Hematopoietic multipotent progenitor cell treated with erythropoietin and hydrocortisone succinate and interleukin-3 and kit ligand, for 6 days (in vitro differentiated cells): ENCODE measurements around the gene UPP1.
"Not testable (repeated sequence)": the region's sequence is repeated elsewhere in the genome, so short reads cannot be mapped to it uniquely, and the experiment has no call there.

Source experiments
- DNase-seq: peaks from one replicate; pipeline ENCODE4 v3.0.0-alpha.2; 2015

The UPP1 gene

DNA sequence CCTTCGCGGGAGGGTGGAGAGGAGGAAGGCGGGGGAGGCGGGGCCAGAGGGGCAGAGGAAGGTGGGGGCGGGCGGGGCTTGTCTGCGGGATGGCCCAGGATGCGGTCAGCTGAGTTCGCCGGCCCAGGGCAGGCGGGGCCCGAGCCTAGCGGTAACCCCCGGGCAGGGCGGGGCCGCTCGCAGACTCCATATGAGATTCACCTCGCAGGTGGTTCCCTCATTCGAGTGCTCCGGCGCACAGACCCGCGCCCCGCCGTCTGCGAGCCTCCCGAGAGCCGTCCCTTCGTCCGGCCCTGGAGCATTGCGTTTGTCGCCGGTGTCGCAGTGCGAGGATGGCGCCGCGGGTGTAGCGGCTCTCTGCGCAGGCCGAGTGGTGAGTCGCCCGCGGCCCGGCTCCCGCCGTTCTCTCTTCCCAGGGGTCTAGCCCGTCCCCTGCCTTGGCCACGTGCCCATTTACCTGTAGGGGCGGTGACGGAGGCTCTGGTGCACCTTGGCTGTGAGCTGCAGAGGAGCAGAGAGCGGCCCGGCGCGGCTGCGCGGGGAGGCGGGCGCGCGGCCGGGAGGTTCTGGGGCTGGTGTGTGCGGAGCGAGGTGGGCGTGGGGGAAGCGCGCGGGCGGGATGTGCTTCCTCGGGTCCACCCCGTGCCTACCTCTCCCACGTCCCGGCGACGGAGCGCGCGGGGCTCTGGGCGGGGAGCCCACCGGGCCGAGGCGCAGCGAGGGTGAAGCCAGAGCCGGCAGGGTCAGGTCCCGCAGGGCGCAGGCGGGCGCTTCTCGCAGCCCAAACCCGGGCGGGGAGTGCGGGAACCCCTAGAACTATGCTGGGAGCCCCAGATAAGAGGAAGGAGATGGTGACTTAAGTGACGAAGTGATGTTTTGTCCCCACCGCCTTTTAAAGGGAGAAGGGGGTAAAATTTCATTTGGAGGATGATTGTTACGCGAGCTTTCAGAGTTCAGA is at the start of gene UPP1:
UPP1 (plus strand) TSS at position 220 of the 958 bp plus-strand sequence. CDS start 5,519 bp downstream, outside the sequence.
- no peak for DNase-seq

DNA sequence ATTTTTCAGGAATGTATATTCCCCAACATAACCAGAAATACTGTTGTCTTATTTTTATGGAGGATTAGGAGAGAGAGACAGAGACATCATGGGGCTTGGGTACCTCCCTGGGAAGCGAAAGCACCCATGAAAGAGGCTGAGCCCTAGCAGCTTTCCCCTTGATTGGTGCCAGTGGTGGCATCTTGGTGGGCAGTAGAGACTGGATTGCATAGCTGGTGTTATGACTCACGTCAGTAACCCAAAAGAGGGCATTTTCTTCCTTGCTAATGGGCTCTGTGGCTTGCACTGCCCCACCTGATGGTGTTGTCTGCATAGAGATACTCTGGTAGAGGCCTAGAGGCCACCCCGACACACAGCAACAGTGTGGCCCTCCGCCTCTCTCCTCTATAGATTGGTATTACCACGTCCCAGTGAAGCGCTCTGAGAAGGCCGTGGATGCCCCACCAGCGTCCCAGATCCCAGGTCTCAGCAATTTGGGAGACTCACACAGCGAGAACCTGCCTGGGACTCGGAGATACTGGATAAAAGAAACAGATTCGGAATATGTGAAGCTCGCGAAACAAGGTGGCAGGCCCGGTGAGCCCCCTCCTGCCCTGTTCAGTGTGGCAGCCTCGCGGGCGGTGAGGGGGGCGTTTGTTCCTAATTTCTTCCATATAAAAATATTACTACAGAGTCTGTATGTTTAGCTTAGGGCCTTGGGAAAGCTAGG is 48.0 kb upstream of the UPP1 start:
- DNase-seq, result no peak

DNA sequence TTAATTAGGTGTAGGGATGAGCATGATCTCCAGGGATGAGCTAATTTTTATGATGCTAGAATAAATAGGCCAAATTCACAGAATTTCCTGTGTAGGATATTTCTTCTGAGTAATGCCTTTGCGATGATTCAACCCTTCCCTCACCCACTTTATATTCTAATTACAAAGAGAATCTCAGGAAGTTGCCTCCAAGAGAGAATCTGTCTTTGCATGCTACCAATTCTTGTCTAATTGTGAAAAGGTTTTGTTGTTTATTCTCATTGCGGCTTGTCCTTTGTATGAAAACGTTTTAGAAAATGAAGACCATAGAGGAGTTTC is 47.5 kb upstream of the UPP1 start:
- no peak for DNase-seq

DNA sequence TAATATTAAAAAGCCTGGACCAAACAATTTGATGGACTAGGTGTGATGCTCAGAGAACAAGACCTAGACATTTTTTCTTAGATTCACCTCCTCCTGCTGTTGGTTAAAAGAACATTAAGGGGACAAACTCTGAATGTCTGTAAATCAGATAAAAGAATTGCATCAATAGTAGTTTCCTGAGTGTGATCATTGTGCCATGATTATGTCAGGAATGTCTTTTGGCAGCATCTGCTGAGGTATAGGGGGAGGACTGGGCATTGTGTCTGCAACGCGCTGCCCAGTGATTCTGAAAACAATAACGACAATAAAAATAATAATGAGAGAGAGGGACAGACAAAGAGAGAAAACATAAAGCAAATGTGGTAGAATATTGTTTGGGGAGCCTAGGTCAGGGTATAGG is 46.8 kb upstream of the UPP1 start:
- DNase-seq, result no peak

DNA sequence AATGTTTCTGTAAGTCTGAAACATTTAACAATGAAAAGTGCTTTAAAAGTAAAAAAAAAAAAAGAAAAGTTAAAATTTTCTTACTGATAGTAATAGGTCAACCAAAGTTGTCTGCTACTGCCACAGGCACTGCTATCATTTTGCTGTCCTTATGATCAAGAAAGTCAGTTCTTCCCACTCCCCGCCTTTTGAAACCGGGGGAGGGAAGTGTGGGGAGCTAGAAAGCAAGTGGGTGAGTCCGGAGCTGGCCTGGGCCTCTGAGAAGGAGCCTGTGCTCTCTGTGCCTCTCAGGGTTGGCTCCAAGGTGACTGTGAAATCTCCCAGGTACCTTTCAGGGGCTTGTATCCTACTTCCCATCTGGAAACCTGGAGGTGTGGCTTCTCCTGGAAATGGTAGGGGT is 46.4 kb upstream of the UPP1 start:
- no peak for DNase-seq

DNA sequence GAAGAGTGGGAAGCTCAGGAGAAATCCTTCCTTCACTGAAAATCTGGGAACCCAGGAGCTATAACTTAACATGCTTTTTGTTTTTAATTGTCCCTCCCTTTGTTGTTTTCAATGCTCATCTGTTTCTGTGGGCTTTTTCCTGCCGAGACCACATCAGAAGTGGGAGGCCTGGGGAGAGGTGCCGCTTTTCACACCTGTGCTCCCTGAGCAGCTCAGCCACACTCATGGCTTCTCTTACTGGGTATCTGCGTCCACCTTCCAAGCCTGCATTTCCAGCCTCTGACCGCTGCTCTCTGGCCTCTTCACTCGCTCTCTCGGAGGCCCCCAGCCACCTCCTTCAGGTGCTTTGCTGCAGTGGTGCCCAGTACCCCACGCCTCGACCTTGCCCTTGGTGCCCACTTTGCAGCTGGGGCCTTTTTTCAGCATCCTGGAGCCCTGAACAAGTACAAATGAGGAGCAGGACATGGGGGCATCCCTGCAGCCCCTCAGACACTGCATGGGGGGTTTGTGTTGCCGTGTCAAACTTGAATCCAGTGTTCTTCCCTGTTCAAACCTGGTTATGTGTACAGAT is 43.8 kb upstream of the UPP1 start:
- no peak for DNase-seq

DNA sequence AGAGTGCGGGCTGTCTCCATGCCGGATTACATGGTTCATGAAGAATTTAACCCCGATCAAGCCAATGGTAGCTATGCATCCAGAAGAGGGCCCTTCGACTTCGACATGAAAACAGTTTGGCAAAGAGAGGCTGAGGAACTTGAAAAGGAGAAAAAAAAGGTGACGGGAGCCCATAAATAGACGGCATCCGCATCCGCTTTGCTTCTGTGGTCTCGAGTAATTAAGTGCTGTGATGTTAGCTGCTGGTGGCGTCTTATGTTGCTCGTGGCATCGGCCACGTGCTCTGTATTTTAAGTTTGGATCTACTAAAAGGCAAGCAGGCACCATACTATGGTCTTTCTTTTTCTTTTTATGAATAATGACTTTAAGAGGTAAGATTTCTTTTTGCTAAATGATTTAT is 42.6 kb upstream of the UPP1 start:
- no peak for DNase-seq

DNA sequence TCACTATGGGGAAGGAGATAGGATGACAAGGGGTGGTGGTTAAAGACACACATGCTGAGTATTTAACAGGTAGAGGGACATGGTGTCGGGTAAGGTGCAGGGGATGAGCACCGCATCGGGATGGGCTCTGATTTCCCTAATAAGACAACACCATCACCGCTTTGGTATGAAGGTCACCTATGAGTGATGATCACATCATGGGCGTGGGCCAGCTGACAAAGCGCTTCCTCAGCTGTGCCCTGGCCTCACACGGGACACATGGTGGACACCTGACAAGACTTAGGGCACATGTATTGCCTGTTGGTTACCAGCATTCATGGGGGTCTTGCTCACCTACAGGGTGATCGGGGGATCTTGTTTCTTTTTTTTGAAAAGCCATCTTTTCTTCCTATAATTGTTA is 41.0 kb upstream of the UPP1 start:
- DNase-seq, result no peak

DNA sequence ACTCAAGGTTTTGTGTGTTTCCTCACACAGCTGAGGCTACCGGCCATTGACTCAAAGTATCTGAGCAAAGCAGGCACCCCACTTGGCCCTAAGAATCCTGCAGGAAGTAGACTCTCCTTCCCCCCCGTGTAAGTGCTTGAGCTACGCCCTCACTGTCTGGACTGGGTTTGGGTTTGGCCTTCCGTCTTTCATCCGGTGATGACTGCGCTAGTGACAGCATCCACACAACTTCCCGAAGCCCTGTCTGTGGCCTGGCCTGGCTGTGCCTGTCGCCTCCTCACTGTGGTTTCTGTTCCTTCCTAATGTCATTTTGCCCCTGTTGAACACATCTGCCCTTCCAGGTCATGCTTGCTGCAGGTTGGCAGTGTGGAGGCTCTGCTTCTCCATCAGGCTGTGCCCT is 39.2 kb upstream of the UPP1 start:
- no peak for DNase-seq

DNA sequence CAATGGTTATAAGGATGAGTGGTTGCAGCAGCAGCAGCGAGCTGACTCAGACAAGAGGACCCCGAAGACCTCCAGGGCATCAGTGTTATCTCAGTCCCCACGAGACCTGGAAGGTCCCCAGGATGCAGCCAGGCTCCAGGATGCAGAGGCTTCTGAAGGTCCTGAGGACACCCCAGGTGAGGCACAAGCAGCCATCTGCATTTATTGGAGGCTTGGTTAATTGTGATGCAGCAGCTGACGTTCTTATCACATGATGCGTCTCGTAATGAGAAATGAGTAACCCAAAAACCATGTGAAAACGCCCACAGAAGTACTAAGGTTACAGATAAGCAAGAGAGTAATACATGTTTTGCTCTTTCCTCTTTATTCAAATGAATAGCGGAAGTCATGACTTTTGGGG is 36.3 kb upstream of the UPP1 start:
- no peak for DNase-seq

DNA sequence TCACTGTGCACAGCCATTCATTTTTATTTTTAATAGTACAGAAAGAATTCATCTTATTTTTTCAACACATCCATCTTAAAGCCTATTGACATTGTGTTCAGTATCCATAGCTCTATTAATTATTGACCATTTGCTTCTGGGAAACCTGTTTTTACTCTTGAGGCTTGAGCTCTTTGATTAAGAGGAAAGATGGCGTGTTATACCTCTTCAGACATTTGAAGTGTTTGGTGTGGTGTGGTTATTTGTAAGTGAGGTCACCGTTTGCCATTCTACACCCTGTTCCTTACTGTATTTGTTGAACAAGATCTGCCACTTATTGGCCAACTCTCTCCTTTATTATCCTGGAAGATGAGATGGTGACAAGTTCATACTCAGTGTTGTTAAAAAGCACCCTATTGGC is 35.3 kb upstream of the UPP1 start:
- no peak for DNase-seq

DNA sequence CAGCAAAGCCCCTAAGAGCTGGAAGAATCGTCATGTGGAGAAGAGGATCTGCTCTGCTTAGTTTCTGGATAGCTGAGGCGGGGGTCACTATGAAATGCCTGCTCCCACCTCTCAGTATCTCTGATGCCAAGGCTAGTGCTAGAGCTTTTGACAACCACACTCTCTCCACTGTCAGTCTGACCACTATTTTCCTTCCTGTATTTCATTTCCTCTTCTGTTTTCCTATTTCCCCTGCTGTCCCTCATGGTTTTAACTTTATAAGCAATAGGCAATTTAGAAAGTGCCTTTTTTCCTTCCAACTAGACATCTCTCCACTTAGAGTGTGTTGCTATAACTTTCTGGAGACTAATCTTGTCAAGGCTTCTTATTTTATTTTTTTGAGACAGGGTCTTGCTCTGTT is 30.1 kb upstream of the UPP1 start:
- DNase-seq, result no peak

DNA sequence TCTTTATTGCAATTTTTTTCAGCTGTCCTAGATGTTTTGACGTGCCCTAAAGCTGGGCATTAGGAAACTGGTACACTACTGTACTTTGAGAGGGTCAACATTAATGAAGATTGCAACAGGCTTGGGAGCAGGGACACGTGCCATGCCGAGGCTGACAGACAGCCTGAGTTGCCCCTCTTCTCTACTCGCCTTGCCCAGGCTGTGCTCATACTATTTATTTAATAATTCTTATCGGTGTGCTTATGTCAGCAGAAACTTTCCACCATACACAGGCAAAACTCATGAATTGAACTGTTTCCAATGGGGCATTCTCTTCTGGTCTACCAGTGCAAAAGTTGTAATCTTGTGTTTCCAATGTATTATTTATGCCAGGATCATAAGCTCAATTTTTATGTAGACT is 29.4 kb upstream of the UPP1 start:
- DNase-seq, result no peak

DNA sequence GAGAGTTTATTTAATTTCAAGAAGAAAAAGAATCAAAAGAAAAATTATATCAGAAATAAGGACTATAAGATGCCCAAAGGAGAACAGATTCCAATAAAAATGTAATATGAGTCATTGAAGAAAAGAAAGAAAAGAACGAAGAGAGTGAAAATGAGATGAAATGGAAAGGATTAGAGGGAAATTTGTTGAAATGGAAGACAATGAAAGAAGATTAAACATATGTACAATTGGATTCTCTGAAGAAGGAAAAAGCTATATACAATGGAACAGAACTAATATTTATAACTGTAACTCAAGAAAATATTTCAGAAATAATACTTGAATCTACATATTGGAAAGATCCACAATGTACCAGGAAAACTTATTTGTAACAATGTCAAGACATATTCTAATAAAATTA is 25.1 kb upstream of the UPP1 start:
- DNase-seq, result no peak

DNA sequence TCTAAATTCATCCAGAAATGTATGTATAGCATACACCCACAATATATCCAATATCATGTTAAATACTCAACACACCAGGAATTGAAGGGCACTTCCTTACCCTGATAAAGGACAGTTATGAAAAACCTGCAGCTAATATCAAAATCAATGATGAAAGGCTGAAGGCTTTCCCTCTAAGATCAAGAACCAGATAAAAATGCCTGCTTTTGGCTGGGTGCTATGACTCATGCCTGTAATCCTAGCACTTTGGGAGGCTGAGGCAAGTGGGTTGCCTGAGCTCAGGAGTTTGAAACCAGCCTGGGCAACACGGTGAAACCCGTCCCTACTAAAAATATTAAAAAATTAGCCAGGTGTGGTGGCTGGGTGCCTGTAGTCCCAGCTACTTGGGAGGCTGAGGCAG is 21.6 kb upstream of the UPP1 start:
- no peak for DNase-seq

DNA sequence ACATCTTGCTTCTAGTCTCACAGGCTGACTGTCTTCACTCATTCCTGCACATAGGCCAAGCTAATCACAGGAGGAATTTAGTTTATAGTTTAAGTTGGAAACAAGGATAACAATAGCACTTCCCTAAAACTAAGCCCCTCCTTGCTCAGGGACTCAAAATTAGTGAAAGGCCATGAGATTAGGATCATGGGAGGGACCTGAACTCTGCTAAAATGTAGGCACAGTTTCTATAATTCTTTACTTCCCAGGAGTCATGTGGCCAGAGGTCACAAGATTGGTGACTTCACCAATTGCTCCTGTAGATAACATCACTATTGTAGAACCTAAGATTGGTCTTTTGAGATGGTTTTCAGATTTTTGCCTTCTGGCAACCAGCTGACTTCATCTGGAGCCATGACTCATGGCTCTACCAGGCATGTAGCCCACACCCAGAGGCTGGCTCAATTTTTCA is 14.8 kb upstream of the UPP1 start:
- DNase-seq, result no peak

DNA sequence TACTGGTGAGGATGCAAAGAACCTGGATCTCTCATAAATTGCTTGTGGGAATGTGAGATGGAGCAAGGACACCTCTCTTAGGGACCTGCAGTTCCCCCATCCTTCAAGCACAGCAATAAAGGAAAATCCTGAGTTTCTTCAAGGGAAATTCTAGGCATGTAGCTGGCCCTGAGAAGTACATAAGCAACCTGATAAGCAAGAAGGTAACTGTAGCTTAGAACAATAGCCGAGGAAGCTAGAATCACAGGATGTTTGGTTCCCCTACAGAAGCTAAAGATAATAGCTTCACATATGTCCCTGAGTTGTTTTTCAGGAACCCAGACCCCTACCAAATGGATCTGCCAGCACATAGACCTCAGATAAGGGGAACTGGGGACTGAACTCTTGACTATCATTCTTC is 11.6 kb upstream of the UPP1 start:
- DNase-seq, result no peak

DNA sequence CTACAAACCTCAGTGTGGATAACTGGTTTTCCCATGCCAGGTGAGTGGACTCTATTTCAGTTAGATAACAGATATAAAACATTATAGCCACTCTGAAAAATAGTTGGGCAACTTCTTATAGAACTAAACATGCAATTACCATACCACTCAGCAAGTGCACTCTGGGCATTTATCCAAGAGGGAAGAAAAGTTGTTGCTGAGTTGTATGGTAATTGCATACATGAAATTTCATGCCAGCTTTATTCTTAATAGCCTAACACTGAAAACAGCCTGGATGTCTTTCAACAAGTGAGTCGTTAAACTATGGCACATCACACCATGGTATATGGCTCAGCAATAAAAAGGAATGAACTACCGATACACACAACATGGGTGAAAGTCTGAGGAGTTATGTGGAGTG is 10.6 kb upstream of the UPP1 start:
- no peak for DNase-seq

DNA sequence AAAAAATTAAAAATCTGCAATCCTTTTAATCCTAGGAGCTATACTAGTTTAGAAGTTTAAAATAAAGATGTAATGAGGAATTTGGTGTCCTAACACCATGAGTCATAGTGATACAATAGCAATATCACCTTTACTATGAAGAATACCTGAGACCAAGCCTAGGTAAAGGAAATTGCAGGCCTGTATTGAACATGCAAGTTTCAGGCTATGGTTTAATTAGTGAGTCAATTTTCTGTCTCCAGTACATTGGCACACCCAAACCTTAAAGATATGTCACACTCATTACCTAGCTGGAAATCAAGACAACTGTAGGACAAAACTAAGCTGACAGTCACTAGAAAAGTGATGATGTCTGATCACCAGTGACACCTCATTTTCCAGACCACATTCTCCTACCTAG is 6.7 kb upstream of the UPP1 start:
- DNase-seq, result not testable (repeated sequence)

DNA sequence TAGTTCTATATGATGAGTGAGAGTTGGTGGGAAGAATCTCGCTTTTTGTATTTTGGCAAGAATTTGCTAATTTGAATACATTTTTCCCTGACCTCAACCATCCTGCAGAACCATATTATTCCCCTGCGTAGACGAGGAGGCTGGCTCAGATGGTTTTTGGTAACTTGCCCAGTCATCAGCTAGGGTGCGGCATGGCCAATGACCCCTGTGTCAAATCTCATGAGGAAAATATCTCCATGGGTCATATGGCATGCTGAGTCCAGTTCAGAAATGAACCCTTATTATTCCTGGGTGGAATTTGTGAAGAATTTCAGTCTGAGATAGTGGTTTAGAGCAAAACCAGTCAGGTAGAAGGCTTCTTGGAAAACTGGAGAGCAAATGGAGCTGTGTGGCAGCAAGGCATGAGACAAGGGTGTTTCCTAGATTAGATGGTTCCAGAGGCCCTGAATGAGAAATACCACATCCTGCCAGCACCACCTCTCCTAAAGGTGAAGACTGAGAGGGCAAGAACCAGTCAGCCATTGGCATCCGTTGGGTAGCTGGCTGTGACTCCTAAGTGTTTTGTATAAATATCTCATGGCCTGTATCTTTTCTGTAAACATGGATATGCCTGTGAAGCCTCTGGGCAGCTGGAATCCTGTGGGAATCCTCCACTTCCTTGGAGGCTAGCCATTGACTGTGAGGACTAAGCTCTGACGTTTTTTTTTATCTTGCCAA is 5.8 kb upstream of the UPP1 start:
- DNase-seq, result no peak

DNA sequence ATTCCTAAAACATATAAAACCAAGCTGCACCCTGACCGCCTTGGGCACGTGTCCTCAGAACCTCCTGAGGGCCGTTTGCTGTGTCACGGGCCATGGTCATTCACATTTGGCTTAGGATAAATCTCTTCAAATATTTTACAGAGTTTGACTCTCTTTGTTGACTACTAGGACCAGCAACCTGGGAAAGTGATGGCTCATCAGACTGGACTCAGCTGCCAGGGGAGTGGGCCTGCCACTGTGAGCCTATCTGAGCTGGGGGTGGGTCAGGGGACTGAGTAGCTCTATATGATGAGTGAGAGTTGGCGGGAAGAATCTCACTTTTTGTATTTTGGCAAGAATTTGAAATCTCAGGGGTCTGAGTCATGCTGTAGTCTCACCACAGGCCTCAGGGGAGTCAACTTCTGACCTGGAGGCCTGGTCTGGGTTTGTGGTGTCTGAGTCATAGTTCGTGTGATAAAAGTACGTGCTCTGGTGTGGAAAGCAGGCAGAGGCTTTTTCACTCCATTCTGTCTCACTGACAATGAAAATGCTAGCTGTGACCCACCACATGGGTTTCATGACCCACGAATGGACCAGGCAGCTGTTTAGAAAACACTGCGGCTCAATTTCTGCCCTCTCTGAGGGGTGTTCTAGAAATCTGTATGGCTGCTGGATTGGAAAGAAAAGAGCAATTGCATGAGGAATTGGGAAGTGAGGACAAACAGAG is 4.2 kb upstream of the UPP1 start:
- peak; percentile 85 for DNase-seq

DNA sequence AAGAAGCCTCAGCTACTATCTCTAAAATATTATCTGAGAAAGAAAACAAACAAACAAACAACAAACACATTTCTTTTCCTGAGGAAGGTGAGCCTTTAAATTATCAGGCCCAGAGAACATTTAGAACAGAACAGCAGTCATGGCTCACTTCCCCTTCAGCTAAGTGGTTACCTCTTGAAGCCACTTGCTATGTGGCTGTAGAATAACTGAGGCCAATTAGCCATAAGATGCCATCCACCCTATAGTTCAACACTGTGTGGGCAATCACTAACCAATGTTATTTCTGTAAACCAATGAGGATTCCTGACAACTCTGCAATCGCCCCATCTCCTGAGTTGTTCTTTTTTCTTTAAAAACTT is 3.7 kb upstream of the UPP1 start:
- no peak for DNase-seq

DNA sequence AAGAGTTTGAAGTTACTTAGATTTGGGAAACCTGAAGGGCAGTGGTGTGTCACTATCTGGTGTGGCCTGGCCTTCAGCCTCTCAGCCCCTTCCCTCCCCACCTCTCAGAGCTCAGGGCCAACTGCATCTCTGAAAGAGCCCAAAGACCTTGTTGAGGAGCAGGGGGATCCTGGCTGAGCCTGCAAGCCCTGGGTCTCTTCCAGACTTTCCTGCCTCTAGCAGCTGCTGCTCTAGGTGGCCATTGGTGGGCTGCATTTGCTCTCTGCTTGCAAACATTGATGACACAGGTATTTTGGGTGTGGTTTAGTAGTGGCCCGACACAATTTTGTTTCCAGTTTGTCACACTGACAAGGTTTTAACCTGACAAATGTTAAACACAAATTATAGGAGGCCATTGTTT is 3.1 kb upstream of the UPP1 start:
- DNase-seq, result no peak
